Measurements from ENCODE around the gene SLC10A7. TPM values are rescaled to one million over a fixed set of nuclear protein-coding genes. Genes with fewer than 3 reads are reported as not detected.

The SLC10A7 gene
- total and polyA plus RNA-seq, 12 donors: 1.7 to 27.5 (median 13.0) TPM

- WGBS, 4 donors: 90 to 96% (median 95%) methylated on average over 4 of the region's 4 CpGs
- TF ChIP-seq POLR2A (IDR thresholded peaks at IDR 0.05) (no peak), CTCF (IDR thresholded peaks at IDR 0.05) (no peak)
- intact Hi-C loops (cut with DNase I): no loop called here
- Histone ChIP-seq H3K27me3 (no peaks in the 10 kb centered on the region), H3K36me3 (replicated peaks in 1 of 2) (no peaks in the 10 kb centered on the region), H3K9me3 (replicated peaks in 1 of 3) (no peaks in the 10 kb centered on the region), H3K4me1 (replicated peaks in 1 of 2) (peaks cover 0 to 9% of the 10 kb centered on the region in 2 donors), H3K4me3 (no peak overlapping the region), H3K27ac (no peak overlapping the region)
- no peak for DNase-seq
These were observed 75.2 kb downstream of the SLC10A7 start for GRCh38 chr4:146446555-146446954.

GRCh38 chr4:146445198-146446150 is 76.3 kb downstream of the SLC10A7 start:
- H3K4me1 ChIP-seq (replicated peaks in 1 of 2): peaks cover 0 to 9% of the 10 kb centered on the region in 2 donors
- WGBS, 4 donors: 95 to 98% (median 96%) methylated on average over 37 of the region's 37 CpGs
- intact Hi-C loops (cut with DNase I): no loop called here
- no peak for DNase-seq
- H3K27ac ChIP-seq: no peak overlapping the region
- H3K4me3 ChIP-seq: no peak overlapping the region
- no peaks in the 10 kb centered on the region for H3K36me3 ChIP-seq (replicated peaks in 1 of 2)
- H3K9me3 ChIP-seq (replicated peaks in 1 of 3): no peaks in the 10 kb centered on the region
- H3K27me3 ChIP-seq: no peaks in the 10 kb centered on the region
- TF ChIP-seq CTCF (IDR thresholded peaks at IDR 0.05): no peak
- no peak for TF ChIP-seq POLR2A (IDR thresholded peaks at IDR 0.05)

GRCh38 chr4:146443525-146443924 is 78.2 kb downstream of the SLC10A7 start:
- no peak overlapping the region for H3K4me3 ChIP-seq
- TF ChIP-seq POLR2A (IDR thresholded peaks at IDR 0.05) (no peak), CTCF (IDR thresholded peaks at IDR 0.05) (no peak)
- no peak for DNase-seq
- H3K4me1 ChIP-seq (replicated peaks in 1 of 2): peaks cover 0 to 9% of the 10 kb centered on the region in 2 donors
- no peaks in the 10 kb centered on the region for H3K27me3 ChIP-seq
- 89 to 93% (median 91%) methylated on average over 2 of the region's 2 CpGs for WGBS, 4 donors
- H3K36me3 ChIP-seq (replicated peaks in 1 of 2): no peaks in the 10 kb centered on the region
- intact Hi-C loops (cut with DNase I): no loop called here
- no peak overlapping the region for H3K27ac ChIP-seq
- no peaks in the 10 kb centered on the region for H3K9me3 ChIP-seq (replicated peaks in 1 of 3)

- Histone ChIP-seq H3K27ac (no peak overlapping the region), H3K27me3 (no peaks in the 10 kb centered on the region), H3K4me3 (no peak overlapping the region), H3K9me3 (replicated peaks in 1 of 3) (no peaks in the 10 kb centered on the region), H3K4me1 (replicated peaks in 1 of 2) (peaks cover 0 to 9% of the 10 kb centered on the region in 2 donors), H3K36me3 (replicated peaks in 1 of 2) (no peaks in the 10 kb centered on the region)
- 69 to 74% (median 73%) methylated on average over 1 of the region's 1 CpG for WGBS, 4 donors
- no peak for TF ChIP-seq POLR2A (IDR thresholded peaks at IDR 0.05)
- TF ChIP-seq CTCF (IDR thresholded peaks at IDR 0.05): no peak
- DNase-seq: no peak
- intact Hi-C loops (cut with DNase I): no loop called here
These were observed 78.9 kb downstream of the SLC10A7 start for GRCh38 chr4:146442801-146443200.

Measured in adrenal gland (tissue), 12 donors.